Smooth muscle cell (in vitro differentiated cells): ENCODE measurements around the gene UNC5C. TPM values are rescaled to one million over a fixed set of nuclear protein-coding genes. Genes with fewer than 3 reads are reported as not detected.

Experiments used
- DNase-seq: peaks from one replicate; lab custom pipeline; 2025; ENCODE audit not compliant: unreplicated experiment; lab: John Stamatoyannopoulos, UW
- H2AFZ ChIP-seq: fragments of 200-600 bp; sonication (generic); 2 replicates; pipeline ENCODE4 v1.6.0; 2016; ENCODE audit warnings: antibody characterized with exemption, low read depth, mild to moderate bottlenecking
- H3F3A ChIP-seq: fragments of 200-600 bp; sonication (generic); 2 replicates; pipeline ENCODE4 v1.6.0; 2017; ENCODE audit warnings: antibody characterized with exemption, low read depth
- H3K27ac ChIP-seq: fragments of 200-600 bp; sonication (generic); 2 replicates; pipeline ENCODE4 v1.5.1; 2016; ENCODE audit warnings: low read depth, mild to moderate bottlenecking
- H3K27me3 ChIP-seq: fragments of 200-600 bp; sonication (generic); 2 replicates; pipeline ENCODE4 v1.6.1; 2016; ENCODE audit warnings: low read depth, mild to moderate bottlenecking
- H3K36me3 ChIP-seq: fragments of 200-600 bp; sonication (generic); 2 replicates; pipeline ENCODE4 v1.5.1; 2016; ENCODE audit warnings: low read depth
- H3K4me1 ChIP-seq: fragments of 200-600 bp; sonication (generic); 2 replicates; pipeline ENCODE4 v1.5.1; 2016; ENCODE audit warnings: low read depth
- H3K4me2 ChIP-seq: fragments of 200-600 bp; sonication (generic); 2 replicates; pipeline ENCODE4 v1.6.0; 2016; ENCODE audit warnings: mild to moderate bottlenecking
- H3K4me3 ChIP-seq: fragments of 200-600 bp; sonication (generic); 2 replicates; pipeline ENCODE4 v1.5.1; 2016; ENCODE audit warnings: mild to moderate bottlenecking
- H3K79me2 ChIP-seq: fragments of 200-600 bp; sonication (generic); 2 replicates; pipeline ENCODE4 v1.6.0; 2016; ENCODE audit warnings: low read depth, mild to moderate bottlenecking
- H3K9ac ChIP-seq: fragments of 200-600 bp; sonication (generic); 2 replicates; pipeline ENCODE4 v1.6.0; 2016; ENCODE audit warnings: low read depth
- H3K9me3 ChIP-seq: fragments of 200-600 bp; sonication (generic); replicated peaks from 2 replicates; pipeline ENCODE4 v1.5.1; 2016; ENCODE audit warnings: low read depth
- H4K20me1 ChIP-seq: fragments of 200-600 bp; sonication (generic); 2 replicates; pipeline ENCODE4 v1.6.0; 2016; ENCODE audit warnings: low read depth
- WGBS: methylation state at CpG from one replicate; pipeline ENCODE4 v1.1.7; 2016; ENCODE audit warnings: low lambda C conversion rate; 5-methylcytosine and 5-hydroxymethylcytosine counted together
- polyA plus RNA-seq: library from polyadenylated mRNA; unstranded; fragments of >200 nt; fragmentation: Nextera tagmentation; extraction: Ambion mirVana; gene quantifications from 2 replicates; pipeline ENCODE4 v1.2.1, GENCODE V29; 2016
- total RNA-seq: library from RNA; depleted of rRNA; stranded (reverse); fragments of >200 nt; gene quantifications from 2 replicates; pipeline ENCODE4 v1.2.3, GENCODE V29; 2014
- TF ChIP-seq, protein P1 (sequence below): fragments of 200-600 bp; sonication (generic); IDR thresholded peaks from 2 replicates; pipeline ENCODE4 v1.5.1; 2017; ENCODE audit warnings: borderline replicate concordance, mild to moderate bottlenecking, antibody characterized with exemption; ENCODE audit not compliant: insufficient read depth, poor library complexity, severe bottlenecking

The UNC5C gene
- total and polyA plus RNA-seq, 2 experiments from 2014 or later, result 2.0 to 15.6 TPM

DNA sequence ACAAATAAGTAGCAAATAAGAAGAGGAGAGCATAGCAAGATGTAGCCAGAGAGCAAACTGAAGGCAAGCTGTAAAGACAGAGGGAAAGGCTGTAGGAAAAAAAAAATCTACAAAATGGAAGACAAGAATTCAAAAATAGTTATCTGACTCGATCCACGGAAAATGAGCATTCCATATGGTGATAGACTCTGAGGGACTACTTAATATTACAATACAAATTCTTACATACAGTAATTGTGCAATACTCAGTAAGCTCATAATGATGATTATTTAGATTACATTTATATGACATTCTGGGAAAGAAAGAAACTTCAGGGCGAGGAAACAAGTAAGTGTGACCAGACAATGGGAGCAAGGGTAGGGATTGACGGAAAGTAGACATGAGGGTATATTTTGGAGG lies 102.6 kb downstream of the UNC5C start:
- TF ChIP-seq, protein P1, sequence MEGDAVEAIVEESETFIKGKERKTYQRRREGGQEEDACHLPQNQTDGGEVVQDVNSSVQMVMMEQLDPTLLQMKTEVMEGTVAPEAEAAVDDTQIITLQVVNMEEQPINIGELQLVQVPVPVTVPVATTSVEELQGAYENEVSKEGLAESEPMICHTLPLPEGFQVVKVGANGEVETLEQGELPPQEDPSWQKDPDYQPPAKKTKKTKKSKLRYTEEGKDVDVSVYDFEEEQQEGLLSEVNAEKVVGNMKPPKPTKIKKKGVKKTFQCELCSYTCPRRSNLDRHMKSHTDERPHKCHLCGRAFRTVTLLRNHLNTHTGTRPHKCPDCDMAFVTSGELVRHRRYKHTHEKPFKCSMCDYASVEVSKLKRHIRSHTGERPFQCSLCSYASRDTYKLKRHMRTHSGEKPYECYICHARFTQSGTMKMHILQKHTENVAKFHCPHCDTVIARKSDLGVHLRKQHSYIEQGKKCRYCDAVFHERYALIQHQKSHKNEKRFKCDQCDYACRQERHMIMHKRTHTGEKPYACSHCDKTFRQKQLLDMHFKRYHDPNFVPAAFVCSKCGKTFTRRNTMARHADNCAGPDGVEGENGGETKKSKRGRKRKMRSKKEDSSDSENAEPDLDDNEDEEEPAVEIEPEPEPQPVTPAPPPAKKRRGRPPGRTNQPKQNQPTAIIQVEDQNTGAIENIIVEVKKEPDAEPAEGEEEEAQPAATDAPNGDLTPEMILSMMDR, result no peak
- no peaks in the 10 kb centered on the region for H3K4me1 ChIP-seq
- no peak overlapping the region for H3K4me3 ChIP-seq
- no peaks in the 10 kb centered on the region for H4K20me1 ChIP-seq
- H3K27me3 ChIP-seq, result no peaks in the 10 kb centered on the region
- no peaks in the 10 kb centered on the region for H3K9me3 ChIP-seq
- no peak overlapping the region for H3K4me2 ChIP-seq
- no peak overlapping the region for H3K27ac ChIP-seq
- no peak overlapping the region for H2AFZ ChIP-seq
- no peak overlapping the region for H3K9ac ChIP-seq
- WGBS, result 95% methylated on average over 4 of the region's 4 CpGs
- peaks cover 13% of the 10 kb centered on the region for H3K79me2 ChIP-seq
- no peaks in the 10 kb centered on the region for H3F3A ChIP-seq
- no peak for DNase-seq
- no peaks in the 10 kb centered on the region for H3K36me3 ChIP-seq

DNA sequence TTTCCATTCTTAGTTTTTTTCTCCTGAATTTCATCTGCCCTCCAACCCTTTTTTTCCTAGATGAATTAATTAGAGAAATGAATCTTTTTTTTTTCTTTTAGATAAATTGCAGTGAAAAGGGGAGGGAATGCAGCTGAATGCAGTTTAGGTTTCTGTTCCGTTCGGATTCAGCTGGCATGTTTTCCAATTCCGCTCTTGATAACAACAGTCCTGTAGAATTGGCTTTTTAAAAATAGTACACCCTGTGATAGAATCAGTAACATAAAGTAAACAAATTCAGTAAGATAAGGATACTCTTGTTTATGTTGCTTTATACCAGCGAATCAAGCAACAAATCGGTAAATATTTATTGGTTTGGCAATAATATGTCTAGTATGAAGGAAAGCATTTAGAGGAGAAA lies 103.5 kb downstream of the UNC5C start:
- H3K4me2 ChIP-seq, result no peak overlapping the region
- H4K20me1 ChIP-seq, result no peaks in the 10 kb centered on the region
- H3K9me3 ChIP-seq, result no peaks in the 10 kb centered on the region
- no peaks in the 10 kb centered on the region for H3F3A ChIP-seq
- H3K36me3 ChIP-seq, result no peaks in the 10 kb centered on the region
- no peak overlapping the region for H3K9ac ChIP-seq
- H3K27ac ChIP-seq, result no peak overlapping the region
- 86% methylated on average over 5 of the region's 5 CpGs for WGBS
- no peaks in the 10 kb centered on the region for H3K27me3 ChIP-seq
- TF ChIP-seq, protein P1, result no peak
- peaks cover 8% of the 10 kb centered on the region for H3K4me1 ChIP-seq
- no peak overlapping the region for H3K4me3 ChIP-seq
- H3K79me2 ChIP-seq, result peaks cover 18% of the 10 kb centered on the region
- no peak for DNase-seq
- no peak overlapping the region for H2AFZ ChIP-seq

DNA sequence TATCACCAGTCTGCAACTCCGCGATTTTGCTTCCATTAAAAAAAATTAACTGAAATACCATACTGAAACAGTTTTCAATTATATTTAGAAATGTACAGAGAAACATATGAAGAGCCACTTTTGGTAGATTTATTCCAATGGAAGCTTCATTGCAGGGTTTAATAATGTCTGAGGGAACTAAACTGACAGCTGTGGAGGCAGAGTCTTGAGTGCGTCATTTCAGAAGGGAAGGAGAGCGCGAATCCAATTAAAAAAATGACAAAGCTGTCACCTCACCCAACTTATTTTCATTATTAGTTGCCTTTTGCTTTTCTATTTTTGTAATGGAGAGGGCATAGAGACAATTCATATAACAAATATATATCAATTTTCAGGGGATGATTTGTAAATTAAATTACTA lies 104.0 kb downstream of the UNC5C start:
- Histone ChIP-seq H3F3A (no peaks in the 10 kb centered on the region), H3K4me2 (no peak overlapping the region), H3K36me3 (no peaks in the 10 kb centered on the region), H3K79me2 (peaks cover 18% of the 10 kb centered on the region), H3K9ac (no peak overlapping the region), H3K27me3 (no peaks in the 10 kb centered on the region), H3K27ac (no peak overlapping the region), H2AFZ (no peak overlapping the region), H3K4me3 (no peak overlapping the region), H4K20me1 (no peaks in the 10 kb centered on the region), H3K4me1 (peaks cover 11% of the 10 kb centered on the region), H3K9me3 (no peaks in the 10 kb centered on the region)
- TF ChIP-seq, protein P1, result no peak
- WGBS, result 92% methylated on average over 5 of the region's 5 CpGs
- DNase-seq, result no peak

DNA sequence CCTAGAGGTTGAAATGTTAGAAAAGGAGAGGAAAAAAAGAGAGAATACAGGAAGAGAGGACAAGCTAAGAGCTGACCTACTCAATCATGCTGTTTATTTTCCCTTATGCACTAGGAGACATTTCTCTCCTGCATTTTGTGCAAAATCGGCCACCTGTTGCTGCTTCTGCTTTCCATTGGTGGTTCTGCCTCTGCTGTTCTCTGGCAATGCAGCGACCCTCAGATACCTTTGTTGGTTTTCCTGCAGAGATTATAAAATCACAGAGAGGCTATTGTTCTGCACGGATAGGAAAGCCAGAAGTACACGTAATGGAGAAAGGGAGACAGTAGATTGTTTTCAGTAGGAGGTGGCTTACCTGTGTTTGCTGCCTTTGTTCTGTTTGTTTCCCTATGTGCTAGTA lies 108.9 kb downstream of the UNC5C start:
- Histone ChIP-seq H3K27me3 (no peaks in the 10 kb centered on the region), H3K9me3 (no peaks in the 10 kb centered on the region), H3K9ac (no peak overlapping the region), H3K4me3 (no peak overlapping the region), H3F3A (no peaks in the 10 kb centered on the region), H3K79me2 (peaks cover 25% of the 10 kb centered on the region), H3K36me3 (no peaks in the 10 kb centered on the region), H3K4me1 (peaks cover 14% of the 10 kb centered on the region), H4K20me1 (no peaks in the 10 kb centered on the region), H2AFZ (no peak overlapping the region), H3K4me2 (no peak overlapping the region), H3K27ac (no peak overlapping the region)
- WGBS, result 75% methylated on average over 4 of the region's 4 CpGs
- no peak for DNase-seq
- TF ChIP-seq, protein P1, result no peak
